HG03103 (cell line): ENCODE measurements around the gene NCAPH2.

Source experiments
- ATAC-seq: cut with Tn5 transposase; IDR thresholded peaks from one replicate; pipeline ENCODE4 v1.9.1; 2021; ENCODE audit warnings: low read depth; ENCODE audit not compliant: unreplicated experiment

The NCAPH2 gene

DNA sequence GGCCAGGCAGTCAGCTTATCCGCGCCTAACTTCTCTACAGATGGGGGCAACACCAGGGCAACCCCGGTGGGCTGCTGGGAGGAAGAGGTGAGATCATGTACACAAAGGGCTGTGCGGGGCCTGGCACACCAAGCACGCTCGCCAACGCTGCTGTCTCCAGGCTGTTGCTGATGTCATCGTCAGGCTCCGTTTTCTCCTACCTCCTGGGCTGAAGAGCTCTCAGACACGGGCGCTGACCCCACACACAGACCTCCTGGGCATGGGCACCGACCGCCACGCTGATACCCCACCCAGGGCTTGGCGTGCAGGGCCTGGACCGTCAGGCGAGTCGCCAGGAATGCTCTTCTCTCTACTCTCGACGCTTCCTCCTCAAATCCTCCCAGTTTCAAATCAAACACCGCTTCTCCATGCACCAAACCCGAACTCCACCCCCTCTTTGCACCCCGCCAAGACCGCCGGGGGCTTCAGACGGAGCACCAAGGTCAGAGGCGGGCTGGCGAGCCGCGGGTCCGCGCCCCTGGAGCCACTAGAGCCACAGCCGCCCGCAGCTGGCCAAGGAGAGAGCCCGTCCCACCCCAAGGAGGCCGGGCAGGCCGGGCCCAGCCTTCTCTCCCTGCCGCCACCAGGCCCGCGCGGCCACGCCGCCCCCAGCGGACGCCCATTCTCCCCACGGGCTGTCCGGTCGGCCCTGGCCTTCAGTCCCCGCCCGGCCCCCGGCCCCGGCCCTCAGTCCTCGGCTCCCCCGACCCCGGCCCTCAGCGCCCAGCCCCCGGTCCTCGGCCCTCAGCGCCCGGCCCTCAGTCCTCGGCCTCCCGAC lies 34.0 kb upstream of the NCAPH2 start:
- ATAC-seq: no peak

- ATAC-seq: peak; percentile 61
Observed at GRCh38 chr22:50474710-50475651, 33.0 kb upstream of the NCAPH2 start, which contains the start of gene SBF1. TSS of gene SBF1 (minus strand) at chr22:50475035. CDS start at chr22:50474840, 195 bp downstream.

DNA sequence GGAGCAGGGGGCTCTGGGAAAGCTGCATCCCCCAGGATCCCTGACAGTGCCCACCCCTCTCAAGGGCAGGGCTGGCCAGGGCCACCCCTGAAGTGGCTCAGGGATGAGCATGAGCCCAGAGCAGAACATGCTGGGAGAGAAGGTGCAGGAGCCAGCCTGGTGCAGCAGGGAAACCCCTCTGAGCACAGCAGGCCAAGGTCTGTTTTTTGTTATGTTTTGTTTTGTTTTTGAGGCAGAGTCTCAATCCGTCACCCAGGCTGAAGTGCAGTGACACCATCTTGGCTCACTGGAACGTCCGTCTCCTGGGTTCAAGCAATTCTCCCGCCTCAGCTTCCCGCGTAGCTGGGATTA lies 32.4 kb upstream of the NCAPH2 start:
- ATAC-seq: no peak

GRCh38 chr22:50476868-50477267 lies 31.2 kb upstream of the NCAPH2 start:
- no peak for ATAC-seq

DNA sequence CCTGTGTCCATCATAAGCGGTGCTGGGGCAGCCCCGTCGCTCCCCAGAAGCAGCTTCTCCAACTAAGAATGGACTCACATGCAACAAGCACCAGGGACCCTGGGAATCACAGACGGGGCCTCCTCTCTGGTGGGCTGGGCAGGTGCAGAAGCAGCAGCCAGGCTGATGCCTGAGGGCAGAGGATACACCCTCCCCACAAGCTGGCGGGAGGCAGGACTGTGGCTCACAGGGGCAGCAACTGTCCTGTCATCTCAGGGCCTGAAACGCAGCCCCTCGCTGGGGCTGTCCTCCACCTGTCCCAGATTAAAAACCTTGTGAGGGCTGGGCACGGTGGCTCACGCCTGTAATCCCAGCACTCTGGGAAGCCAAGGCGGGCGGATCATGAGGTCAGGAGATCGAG lies 30.1 kb upstream of the NCAPH2 start:
- ATAC-seq: no peak

DNA sequence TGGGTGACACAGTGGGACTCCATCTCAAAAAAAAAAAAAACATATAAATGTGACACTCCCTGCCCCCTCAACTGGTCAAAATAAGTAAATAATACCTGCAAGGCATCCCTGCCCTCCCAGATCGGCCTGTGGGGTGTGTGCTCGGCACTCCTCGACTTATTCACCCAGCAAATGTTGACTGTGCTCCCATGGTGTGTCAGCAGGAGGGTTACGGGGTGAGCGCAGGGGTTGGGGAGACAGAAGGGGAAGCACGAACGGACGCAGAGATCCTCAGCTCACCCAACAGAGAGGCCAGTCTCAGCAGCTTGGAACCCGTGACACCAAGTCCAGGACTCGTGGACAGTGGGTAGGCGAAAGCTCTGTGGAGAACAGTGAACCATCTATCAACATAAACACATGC lies 28.3 kb upstream of the NCAPH2 start:
- no peak for ATAC-seq

GRCh38 chr22:50481045-50481439 lies 27.0 kb upstream of the NCAPH2 start:
- ATAC-seq: no peak

GRCh38 chr22:50481440-50482106 lies 26.5 kb upstream of the NCAPH2 start, which contains the start of gene ADM2:
TSS of gene ADM2 (plus strand) at chr22:50481543. CDS start at chr22:50481848, 305 bp downstream.
- ATAC-seq: no peak

GRCh38 chr22:50482107-50483074 lies 25.6 kb upstream of the NCAPH2 start:
- ATAC-seq: no peak

DNA sequence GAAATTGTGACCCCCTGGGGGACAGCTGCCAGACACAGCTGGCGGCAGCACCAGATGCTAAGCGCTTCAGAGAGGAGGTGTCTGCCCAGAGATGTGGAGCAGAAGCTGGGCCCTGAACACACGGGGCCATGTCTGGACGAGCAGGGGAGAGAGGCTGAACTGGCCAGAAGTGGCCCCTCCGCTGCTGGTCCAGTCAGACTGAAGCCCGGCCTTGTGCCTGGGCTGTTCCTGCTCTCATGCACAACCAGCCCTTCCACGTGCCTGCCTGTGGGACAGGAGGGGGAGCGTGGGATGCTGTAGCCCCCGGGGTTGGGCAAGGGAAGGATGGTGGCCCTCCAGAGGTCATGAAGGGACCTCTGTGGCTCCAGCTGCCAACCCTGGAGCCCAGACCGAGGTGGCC lies 24.9 kb upstream of the NCAPH2 start:
- no peak for ATAC-seq

DNA sequence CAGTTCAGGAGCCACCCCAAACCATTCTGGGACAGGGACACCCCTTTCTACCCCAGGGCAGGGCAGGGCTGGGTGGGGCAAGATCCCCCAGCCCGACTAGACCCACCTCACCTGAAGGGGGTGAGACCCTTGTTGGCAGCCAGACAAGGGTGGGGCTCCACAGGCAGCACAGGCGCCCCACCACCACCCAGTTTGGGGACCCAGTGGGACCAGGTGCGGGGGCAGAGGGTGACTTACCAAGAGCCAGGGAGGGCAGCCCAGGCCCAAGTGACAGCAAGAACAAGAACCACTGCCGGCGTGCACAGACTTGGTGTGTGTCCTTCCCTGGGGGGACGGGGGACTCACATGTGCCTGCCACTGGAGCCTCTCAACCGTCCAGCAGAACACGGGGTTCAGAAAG lies 24.5 kb upstream of the NCAPH2 start:
- no peak for ATAC-seq

DNA sequence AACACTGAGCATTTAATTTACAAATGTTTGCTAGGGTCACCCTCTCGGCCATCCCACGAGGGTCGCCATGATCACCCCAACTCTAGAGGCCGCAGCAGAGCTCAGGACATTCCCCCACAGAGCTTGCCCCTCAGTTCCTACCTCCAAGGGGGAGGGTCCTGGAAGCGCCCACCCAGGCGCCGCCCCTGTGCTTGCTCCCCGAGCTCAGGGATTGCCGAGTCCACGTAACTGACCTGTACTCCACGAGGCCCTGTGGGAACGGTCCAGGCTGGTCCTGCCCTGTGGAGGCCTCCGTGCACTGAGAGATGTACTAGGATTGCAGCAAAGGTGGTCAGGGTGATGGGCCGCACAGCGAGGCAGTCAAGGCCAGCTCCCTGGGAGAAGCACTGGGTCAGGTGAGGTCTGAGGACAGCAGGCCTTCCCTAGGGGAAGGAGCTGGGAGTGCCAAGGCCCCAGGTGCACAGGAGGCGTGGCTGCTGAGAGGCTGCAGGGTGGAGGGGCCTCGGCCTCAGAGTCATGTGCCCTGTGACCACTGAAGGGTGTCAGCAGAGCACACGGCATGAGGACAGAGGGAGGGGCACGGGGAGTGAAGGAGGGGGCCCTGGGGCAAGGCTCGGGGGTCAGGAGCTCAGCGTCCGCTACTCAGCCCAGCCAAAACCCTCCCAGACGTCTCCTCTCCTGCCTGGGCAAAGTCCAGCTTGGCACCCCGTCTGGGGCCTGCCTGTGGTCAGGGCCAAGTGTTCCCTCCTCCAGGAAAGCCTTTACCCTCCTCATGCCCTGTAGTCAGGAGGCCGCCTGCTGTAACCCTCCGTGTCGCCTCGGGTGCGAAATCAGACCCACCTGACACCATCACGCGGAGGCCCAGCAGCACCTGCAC lies 23.8 kb upstream of the NCAPH2 start:
- no peak for ATAC-seq

GRCh38 chr22:50485221-50486131 lies 22.5 kb upstream of the NCAPH2 start:
- no peak for ATAC-seq

- ATAC-seq: no peak
Observed at GRCh38 chr22:50486561-50487289, 21.3 kb upstream of the NCAPH2 start, which contains the start of gene MIOX. TSS of gene MIOX (plus strand) at chr22:50486859. CDS start at chr22:50486898, 39 bp downstream.

DNA sequence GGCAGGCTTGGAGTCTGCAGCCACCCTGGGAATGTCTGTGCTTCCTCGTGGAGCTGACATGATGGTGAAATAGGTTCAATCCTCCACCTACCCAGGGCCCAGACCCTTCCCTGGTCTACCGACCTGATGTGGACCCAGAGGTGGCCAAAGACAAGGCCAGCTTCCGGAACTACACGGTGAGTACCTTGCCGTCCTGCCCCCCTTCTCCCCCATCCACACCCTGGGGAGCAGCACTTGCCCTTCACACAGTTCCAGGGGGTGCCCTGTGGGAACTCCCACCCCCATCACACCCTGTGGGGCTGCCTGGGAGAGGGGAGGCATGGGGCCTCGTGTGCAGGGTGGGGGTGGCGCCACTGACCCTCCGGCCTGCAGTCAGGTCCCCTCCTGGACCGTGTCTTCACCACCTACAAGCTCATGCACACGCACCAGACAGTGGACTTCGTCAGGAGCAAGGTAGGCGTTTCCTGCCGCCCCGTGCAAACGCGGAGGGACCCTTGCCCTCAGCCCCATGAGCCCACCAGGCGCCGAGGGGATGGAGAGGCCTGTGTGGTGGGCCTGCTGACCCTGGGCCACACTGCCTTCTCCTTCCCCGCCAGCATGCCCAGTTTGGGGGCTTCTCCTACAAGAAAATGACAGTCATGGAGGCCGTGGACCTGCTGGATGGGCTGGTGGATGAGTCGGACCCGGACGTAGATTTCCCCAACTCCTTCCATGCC lies 20.6 kb upstream of the NCAPH2 start:
- no peak for ATAC-seq

DNA sequence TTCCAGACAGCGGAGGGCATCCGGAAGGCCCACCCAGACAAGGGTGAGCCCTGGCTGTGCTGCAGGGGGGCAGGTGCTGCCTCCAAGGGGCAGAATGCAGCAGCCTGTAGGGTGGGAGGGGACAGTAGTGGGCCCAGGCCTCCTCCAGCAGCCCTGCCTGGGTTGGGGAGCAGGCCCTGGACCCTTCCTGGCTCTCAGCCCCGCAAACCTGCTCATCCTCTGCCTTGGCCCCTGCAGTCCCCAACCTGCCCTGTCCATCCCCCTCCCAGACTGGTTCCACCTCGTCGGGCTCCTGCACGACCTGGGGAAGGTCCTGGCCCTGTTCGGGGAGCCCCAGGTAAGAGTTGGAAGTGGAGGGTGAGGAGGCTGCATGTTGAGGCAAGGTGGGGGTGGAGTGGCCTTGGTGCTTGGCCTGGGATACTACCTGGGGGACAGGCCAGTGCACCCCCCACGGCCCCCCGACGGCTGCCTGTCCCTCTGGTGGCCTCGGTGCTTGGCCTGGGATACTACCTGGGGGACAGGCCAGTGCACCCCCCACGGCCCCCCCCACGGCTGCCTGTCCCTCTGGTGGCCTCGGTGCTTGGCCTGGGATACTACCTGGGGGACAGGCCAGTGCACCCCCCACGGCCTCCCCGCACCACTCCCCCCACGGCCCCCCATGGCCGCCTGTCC lies 19.9 kb upstream of the NCAPH2 start:
- no peak for ATAC-seq
